Measurements from ENCODE around the gene RGL1.

DNA sequence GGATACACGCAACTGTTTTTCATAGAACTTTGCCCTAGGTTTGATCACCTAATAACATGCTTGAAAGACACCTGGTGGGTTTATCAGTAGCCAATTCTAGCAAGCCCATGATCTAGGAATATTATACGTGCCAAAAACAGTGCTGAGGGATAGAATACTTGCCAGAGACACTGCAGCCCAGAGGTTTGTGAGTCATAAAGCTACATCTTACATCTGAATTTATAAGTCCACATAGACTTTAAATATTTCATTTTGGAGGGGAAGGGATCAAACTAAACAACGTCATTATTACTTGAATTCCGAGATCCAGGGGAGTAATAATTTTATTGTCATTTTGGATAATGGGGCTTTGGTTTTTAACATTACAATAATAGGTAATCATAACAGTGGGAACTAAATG is 31.7 kb downstream of the RGL1 start:
- TF ChIP-seq, protein P1, sequence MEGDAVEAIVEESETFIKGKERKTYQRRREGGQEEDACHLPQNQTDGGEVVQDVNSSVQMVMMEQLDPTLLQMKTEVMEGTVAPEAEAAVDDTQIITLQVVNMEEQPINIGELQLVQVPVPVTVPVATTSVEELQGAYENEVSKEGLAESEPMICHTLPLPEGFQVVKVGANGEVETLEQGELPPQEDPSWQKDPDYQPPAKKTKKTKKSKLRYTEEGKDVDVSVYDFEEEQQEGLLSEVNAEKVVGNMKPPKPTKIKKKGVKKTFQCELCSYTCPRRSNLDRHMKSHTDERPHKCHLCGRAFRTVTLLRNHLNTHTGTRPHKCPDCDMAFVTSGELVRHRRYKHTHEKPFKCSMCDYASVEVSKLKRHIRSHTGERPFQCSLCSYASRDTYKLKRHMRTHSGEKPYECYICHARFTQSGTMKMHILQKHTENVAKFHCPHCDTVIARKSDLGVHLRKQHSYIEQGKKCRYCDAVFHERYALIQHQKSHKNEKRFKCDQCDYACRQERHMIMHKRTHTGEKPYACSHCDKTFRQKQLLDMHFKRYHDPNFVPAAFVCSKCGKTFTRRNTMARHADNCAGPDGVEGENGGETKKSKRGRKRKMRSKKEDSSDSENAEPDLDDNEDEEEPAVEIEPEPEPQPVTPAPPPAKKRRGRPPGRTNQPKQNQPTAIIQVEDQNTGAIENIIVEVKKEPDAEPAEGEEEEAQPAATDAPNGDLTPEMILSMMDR (conservative IDR thresholded peaks at IDR 0.05) = no peak
- no peak for TF ChIP-seq ZFX (IDR thresholded peaks at IDR 0.05)
